HG03575 (cell line): Measurements from ENCODE around the gene KNDC1.
"Not testable (repeated sequence)": the region's sequence is repeated elsewhere in the genome, so short reads cannot be mapped to it uniquely, and the experiment has no call there.

Experiments
- ATAC-seq: cut with Tn5 transposase; IDR thresholded peaks from one replicate; pipeline ENCODE4 v1.9.1; 2021; ENCODE audit not compliant: unreplicated experiment, insufficient number of reproducible peaks, low FRiP score; ENCODE audit errors: extremely low read depth

KNDC1 gene

GRCh38 chr10:133210398-133211140, 50.5 kb downstream of the KNDC1 start:
- no peak for ATAC-seq

- no peak for ATAC-seq
Measured at GRCh38 chr10:133211141-133211830, 51.3 kb downstream of the KNDC1 start.

- no peak for ATAC-seq
Measured at GRCh38 chr10:133211959-133212852, 52.2 kb downstream of the KNDC1 start.

- ATAC-seq: no peak
Measured at GRCh38 chr10:133212853-133213494, 53.0 kb downstream of the KNDC1 start.

GRCh38 chr10:133213641-133214467, 53.8 kb downstream of the KNDC1 start:
- ATAC-seq: no peak

GRCh38 chr10:133214468-133215410, 54.7 kb downstream of the KNDC1 start:
- no peak for ATAC-seq

GRCh38 chr10:133215586-133215985, 55.6 kb downstream of the KNDC1 start:
- ATAC-seq: no peak

- no peak for ATAC-seq
Measured at GRCh38 chr10:133216776-133217175, 56.8 kb downstream of the KNDC1 start.

- ATAC-seq: no peak
Measured at GRCh38 chr10:133217800-133218589, 58.0 kb downstream of the KNDC1 start.

- ATAC-seq: no peak
Measured at GRCh38 chr10:133218891-133219290, 58.9 kb downstream of the KNDC1 start.

GRCh38 chr10:133219782-133220181, 59.8 kb downstream of the KNDC1 start:
- no peak for ATAC-seq

- no peak for ATAC-seq
Measured at GRCh38 chr10:133221331-133221730, 61.3 kb downstream of the KNDC1 start.

- not testable (repeated sequence) for ATAC-seq
Measured at GRCh38 chr10:133221756-133222155, 61.7 kb downstream of the KNDC1 start.

- no peak for ATAC-seq
Measured at GRCh38 chr10:133224076-133224475, 64.1 kb downstream of the KNDC1 start.

- ATAC-seq: no peak
Measured at GRCh38 chr10:133224756-133225372, 64.8 kb downstream of the KNDC1 start.

- no peak for ATAC-seq
Measured at GRCh38 chr10:133225707-133226191, 65.7 kb downstream of the KNDC1 start.
